Activated CD8-positive, alpha-beta memory T cell treated with anti-CD3 and anti-CD28 coated beads for 48 hours (primary cell): ENCODE measurements around the gene SLC7A11.
"Not testable (repeated sequence)": the region's sequence is repeated elsewhere in the genome, so short reads cannot be mapped to it uniquely, and the experiment has no call there.

Experiments used
- DNase-seq, 3 experiments: peaks; one replicate each; pipeline ENCODE4 v3.0.0-alpha.2; 2020; ENCODE audit warnings: low read depth in 2 of 3, low spot score in 2 of 3

The SLC7A11 gene

DNA sequence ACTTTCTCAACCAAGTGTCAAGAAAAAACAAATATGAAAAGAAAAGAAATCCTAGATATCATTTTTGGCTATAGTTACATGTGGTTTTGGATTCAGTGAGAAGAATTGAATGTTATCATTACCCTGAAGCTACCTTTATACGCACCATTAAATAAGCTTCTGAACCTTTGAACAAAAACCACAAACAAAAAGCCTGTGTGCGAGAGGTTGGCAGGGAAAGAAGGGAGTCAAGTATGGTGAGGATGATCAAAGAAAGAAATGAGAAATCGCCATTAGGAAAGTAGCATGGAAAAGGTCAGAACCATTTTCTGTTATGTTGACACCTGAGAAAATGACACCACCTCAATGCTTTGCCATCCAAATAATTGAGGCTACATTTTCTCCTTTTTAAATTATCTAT lies 1.2 kb upstream of the SLC7A11 start:
- DNase-seq = no peak

DNA sequence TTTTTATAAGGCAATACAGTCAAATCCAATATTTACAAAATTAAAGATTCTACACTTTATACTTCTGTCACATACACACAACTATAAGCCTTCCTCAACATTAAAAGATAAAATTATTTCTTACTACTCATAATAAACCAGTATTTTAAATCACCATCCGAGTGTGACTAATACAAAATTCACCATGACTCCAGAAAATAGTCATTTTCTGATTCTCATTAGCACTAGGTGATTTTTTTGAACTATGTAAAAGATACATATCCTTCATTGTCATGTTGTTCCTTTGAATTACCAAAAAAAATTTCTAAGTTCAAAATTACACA lies 646 bp upstream of the SLC7A11 start:
- DNase-seq = no peak

- no peak for DNase-seq
Observed at GRCh38 chr4:138241281-138242075, 671 bp downstream of the SLC7A11 start.

DNA sequence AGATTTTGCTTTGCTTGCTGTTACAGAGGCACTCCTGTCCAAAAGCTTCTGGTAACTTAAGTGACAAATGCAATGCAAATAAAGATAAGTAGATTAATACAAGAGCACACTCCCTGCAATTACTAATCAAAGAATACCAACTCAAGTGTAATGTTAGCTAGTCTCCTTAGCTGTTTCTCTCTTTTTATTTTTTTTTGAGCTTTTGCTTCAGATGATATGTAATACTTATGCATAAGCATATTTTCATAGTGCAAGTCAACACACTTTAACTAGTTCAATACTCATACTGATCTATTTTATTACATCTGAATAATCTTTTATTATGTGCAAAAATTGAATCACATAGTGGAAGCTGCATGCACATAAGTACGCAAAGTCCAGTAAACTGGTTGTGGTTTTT lies 2.7 kb downstream of the SLC7A11 start:
- DNase-seq = no peak

GRCh38 chr4:138238521-138239292 lies 3.4 kb downstream of the SLC7A11 start:
- no peak for DNase-seq

GRCh38 chr4:138237132-138237531 lies 5.0 kb downstream of the SLC7A11 start:
- DNase-seq = not testable (repeated sequence)

- no peak for DNase-seq
Observed at GRCh38 chr4:138236037-138236436, 6.1 kb downstream of the SLC7A11 start.

GRCh38 chr4:138235419-138235952 lies 6.7 kb downstream of the SLC7A11 start:
- DNase-seq = no peak

DNA sequence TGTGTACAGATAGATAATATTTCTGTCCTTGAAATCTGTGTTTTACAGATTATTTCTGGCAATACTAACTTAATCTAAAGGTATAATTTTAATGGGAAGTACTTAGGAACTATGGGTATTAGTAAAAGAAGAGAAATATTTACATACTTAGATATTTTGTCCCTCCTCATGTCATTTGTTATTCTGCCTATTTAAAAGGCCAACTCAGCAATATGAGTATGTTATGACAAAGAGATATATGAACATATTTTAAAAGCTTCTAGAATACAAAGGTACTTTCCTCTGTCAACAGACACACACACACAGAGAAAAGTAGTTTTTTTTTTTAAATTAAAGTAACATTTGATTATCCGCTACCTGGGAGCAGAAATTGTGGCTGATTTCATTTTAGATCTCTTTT lies 7.9 kb downstream of the SLC7A11 start:
- no peak for DNase-seq

- DNase-seq = no peak
Observed at GRCh38 chr4:138233313-138234034, 8.7 kb downstream of the SLC7A11 start.

DNA sequence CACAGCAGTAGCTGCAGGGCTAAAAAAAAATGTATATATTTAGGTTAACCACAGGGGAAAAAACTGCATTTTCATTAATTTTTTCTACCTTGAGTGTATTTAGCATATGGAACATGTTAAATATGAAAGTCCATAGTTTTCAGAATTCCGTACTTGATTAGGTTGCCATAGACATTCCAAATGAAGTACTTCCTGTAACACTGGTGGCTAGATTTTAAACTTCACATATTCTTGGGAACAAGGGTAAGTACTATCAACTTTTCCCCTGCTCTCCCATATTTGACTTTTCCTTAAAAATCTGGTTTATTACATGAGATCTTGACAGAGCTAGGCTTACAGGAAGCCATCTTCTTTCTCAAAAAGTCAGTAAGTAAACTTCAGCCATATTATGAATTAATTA lies 9.8 kb downstream of the SLC7A11 start:
- no peak for DNase-seq

GRCh38 chr4:138230048-138230447 lies 12.1 kb downstream of the SLC7A11 start:
- no peak for DNase-seq

GRCh38 chr4:138229160-138229559 lies 13.0 kb downstream of the SLC7A11 start:
- no peak for DNase-seq

DNA sequence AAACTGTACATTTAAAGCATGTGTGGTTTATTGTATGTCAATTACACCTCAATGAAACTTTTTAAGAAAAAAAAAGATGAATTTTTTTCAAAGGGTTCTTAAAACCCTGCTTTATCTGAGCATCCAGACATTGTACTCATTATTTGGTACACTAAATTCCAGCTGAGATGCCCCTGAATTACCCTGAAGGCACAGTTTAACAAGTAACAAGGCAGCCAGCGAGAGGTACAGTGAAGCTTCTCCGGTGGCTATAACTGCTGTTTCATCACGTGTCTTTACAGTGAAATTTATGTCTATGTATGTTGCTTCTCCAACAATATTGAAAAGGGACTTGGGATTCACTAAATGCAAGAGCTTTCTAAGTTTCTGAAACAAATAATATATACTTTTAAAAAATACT lies 15.8 kb downstream of the SLC7A11 start:
- no peak for DNase-seq

DNA sequence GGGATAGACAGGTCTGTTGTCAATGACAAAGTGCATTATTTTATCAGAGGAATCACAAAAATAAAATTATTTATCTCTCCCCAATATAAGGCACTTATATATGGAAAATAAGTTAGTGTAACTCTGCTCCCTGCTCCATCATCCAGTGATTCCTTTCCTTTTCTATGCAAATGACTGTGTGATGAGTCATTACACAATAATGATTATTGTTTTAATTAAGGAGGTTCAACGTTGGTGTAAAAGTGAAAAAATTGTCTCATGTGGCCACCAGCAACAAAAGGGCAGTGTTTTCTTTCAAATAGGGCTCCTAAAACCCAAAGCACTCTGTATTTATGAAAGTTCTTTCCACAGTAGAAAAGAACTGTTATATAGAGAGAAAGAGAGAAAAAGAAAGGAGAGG lies 16.7 kb downstream of the SLC7A11 start:
- no peak for DNase-seq

DNA sequence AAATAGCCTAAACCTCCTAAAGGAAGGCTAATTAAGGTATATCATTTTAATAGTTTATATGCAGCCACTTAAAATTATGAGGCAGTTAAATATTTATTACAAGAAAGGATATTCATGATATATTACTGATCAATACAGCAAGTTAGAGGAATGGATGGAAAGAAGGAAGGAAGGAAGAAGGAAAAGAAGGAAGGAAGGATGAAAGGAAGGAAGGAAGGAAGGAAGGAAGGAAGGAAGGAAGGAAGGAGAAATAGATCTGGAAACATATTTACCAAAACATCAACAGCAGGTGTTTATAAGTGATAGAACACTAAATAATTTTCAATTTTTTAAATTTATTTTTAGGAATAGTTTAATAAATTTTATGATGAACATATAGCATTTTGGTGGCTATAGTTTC lies 17.5 kb downstream of the SLC7A11 start:
- no peak for DNase-seq

GRCh38 chr4:138223231-138223910 lies 18.8 kb downstream of the SLC7A11 start:
- DNase-seq = no peak

DNA sequence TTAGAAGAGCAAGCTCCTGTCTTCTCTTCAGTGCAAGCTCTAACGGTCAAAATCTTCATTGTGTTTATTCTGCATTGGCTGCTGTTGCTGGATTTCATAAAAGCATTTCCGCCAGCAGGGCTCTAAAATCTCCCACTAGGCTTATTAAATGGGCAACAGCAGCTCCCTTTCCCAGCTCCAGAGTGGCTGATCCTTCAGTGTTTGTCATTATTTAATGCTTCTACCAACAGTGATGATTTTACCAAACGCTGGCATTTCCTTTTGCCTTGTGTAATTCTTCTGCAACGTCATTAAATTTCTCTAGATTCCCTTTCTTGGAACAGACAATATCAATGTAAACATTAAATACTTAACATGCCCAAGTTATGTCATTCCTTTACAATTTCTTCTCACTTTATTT lies 20.1 kb downstream of the SLC7A11 start:
- no peak for DNase-seq

GRCh38 chr4:138218976-138219375 lies 23.2 kb downstream of the SLC7A11 start:
- no peak for DNase-seq

DNA sequence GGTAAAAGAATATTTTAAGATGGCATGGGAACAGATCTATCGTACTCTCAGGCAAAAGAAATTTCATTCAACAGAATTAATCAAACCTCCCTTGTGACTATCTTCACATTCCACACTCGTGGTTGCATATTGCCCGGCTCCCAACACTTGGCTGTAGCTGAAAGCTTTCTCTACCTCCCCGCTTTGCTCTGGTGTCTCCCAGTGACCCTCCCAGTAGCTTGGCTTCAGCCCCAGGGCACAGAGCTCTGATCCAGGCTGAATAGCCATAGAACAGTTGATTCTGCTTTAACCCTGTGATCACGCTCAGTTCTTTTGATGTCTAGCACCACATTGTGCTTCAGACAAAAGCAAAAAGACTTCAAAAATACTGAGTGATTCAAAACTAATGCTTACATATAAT lies 24.6 kb downstream of the SLC7A11 start:
- no peak for DNase-seq

- no peak for DNase-seq
Observed at GRCh38 chr4:138216272-138216867, 25.8 kb downstream of the SLC7A11 start.
